GM18951 (cell line): ENCODE data around the gene RNF182.

Source experiments
- POLR2A ChIP-seq: IDR thresholded peaks from 4 replicates; pipeline ENCODE4 v1.6.1; 2011; ENCODE audit warnings: mild to moderate bottlenecking; ENCODE audit not compliant: insufficient read length, insufficient read depth; ENCODE audit errors: extremely low read depth
- in situ Hi-C: fragments of 300-500 bp; cut with MboI; formaldehyde crosslinking; loops from one replicate; pipeline ENCODE4 v1.12.0; 2022; ENCODE audit warnings: low sequenced_read_pairs, mixed read lengths, inconsistent platforms; ENCODE audit not compliant: unreplicated experiment

Gene RNF182

DNA sequence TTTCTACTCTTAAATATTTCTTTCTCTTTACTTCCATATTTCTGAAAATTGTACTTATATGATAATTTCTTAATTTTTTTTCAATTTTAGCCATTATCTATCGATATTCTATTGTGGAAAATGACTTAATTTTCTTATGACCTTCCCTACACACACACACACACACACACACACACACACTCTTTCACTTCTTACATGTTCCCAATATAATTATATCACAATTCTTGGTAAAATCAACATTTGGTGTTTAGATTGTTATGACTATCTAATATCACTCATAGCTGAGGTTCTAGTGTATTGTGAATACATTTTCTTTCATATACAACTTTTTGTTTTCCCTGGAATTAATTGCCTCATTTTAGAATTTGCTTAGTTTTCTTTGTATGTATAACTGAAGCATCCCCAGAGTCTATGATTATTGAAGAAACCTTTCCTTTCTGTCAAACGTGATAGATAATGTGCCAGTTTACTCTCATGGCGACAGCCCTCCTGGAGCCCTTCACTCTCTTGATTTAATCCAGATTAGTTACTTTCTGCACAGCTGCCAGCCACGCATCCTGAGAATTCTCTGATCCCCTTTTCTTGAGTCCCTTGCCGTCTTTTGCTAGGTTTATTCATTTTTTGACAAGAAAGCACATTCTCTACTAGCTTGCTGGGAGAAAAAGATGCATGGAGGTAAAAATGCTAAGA lies 63.4 kb downstream of the RNF182 start:
- in situ Hi-C loops: no loop called here
- no peak for TF ChIP-seq POLR2A

DNA sequence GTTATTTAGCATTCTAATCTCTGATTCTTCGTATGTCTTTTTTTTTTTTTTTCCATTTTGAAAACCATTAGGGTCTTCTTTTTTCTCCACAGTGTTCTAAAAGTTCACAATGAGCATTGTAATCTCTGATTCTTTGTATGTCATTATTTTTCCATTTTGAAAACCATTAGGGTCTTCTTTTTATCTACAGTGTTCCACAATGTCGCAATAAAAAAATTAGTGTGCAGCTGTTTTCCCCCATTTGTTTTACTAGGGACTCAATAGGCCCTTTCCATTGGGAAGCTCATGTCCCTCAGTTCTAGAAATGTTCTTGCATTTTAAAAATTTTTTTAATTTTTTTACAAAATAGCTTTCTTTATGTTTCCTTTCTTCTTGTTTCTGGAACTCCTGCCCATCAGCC lies 64.2 kb downstream of the RNF182 start:
- in situ Hi-C loops: no loop called here
- no peak for TF ChIP-seq POLR2A

DNA sequence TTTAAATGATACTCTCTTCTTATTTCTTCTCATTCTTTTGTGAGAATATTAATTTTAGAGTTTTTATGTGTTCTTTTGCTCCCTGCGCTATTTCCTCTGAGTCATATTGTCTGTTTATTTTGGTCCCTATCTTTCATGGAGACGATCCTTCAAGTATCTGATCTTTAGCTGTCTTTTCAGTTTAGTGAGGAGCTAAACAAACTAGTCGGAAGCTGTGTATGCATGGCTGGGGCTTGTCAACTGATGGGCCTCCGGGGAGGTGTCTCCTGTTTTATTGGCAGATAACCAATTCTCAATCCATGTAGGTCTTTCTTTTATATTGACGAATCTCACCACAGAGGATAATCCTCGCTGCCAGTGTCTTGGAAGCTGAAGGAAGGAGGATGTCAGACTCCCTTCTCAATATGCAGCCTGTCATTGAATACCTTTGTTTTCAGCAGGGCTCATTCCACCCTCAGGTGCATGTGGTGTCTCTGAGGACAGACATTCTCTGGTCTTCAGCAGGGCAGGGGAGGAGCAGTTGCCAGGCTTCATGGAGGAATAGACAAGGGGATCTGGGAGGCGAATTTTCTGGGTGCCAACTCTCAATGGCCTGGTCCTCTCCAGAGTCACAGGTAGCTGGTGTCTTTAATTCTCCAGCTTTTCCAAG lies 64.9 kb downstream of the RNF182 start:
- TF ChIP-seq POLR2A: no peak
- in situ Hi-C loops: no loop called here

DNA sequence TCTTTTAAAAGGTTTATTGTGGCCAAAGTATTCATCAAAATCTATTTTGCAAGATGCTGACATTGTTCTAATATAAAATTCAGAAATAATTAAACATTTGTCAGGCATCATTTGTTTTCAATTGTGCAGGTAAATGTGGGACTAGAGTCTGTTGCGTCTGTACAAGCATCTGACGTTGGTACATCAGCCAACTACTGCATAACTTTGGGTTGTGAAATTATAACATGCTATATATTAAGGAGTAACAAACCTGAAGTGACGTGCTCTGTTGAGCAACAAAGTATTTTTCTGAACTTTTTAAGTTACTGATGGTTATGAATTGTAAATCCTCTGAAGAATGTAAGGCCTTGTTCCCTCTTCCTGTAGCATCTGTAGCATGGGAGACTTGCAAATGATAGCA lies 66.0 kb downstream of the RNF182 start:
- in situ Hi-C loops: no loop called here
- TF ChIP-seq POLR2A: no peak

DNA sequence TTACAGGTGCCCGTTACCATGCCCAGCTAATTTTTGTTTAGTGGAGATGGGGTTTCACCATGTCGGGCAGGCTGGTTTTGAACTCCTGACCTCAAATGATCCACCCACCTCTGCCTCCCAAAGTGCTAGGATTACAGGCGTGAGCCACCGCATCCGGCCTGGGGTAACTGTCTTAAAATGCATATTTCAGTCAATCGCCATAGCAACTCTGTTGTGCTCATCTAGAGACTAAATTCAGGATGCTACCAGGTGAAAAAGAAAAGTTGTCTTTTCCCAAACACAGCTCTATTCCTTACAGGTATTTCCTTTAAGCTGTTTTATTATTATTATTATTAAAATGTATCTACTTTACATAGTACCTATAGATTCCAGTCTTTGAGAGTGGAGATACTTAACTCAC lies 66.6 kb downstream of the RNF182 start:
- in situ Hi-C loops: no loop called here
- no peak for TF ChIP-seq POLR2A

DNA sequence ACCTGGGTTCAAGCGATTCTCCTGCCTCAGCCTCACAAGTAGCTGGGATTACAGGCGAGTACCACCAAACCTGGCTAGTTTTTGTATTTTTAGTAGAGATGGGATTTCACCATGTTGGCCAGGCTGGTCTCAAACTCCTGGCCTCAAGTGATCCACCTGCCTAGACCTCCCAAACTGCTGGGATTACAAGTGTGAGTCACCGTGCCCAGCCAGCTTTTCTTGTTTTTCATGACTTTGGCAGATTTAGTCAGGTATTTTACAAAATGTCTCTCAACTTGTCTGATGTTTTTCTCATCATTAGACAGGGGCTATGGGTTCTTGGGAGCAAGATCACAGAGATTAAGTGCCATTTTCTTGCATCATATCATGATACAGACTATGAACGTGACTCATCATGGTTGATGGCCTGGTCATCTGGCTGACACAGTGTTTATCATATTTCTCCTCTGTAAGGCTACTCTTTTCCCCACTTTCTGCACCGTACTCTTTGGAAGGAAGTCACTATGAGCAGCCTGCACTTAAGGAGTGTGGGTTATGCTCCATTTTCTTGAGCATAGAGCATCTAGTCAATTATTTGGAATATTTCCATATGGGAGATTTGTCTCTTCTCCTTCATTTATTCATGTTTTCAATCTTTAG lies 67.8 kb downstream of the RNF182 start:
- in situ Hi-C loops: no loop called here
- no peak for TF ChIP-seq POLR2A

DNA sequence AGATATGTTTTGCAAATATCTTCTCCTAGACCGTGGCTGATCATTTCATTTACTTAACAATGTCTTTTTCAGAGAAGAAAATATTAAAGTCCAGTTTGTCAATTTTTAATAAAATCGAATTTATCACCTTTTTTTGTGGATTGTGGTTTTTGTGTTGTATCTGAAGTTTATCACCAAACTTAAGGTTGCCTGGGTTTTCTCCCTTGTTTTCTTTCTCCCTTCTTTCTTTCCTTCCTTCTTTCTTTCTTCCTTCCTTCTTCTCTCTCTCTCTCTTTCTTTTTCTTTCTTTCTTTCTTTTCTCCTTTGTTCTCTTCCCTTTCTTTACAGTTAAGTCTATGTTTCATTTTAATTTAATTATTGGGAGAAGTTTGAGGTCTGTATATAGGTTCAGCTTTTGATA lies 68.7 kb downstream of the RNF182 start:
- in situ Hi-C loops: no loop called here

DNA sequence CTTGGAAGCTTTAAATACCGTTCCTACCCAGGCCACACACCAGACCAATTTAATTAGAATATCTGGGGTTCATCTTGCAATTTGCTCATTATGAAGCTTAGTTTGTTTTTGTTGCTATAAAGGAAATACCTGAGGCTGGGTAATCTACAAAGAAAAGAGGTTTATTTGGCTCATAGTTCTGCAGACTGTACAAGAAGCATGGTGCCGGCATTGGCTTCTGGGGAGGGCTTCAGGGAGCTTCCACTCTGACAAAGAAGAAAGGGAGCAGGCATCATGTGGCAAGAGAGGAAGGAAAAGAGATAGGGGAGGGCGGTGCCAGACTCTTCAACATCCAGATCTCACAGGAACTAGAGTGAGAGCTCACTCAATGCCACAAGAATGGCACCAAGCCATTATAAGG lies 73.6 kb downstream of the RNF182 start:
- TF ChIP-seq POLR2A: no peak
- in situ Hi-C loops: no loop called here

More for the DNA sequence above, 68.7 kb downstream of the RNF182 start:
- TF ChIP-seq POLR2A: no peak

DNA sequence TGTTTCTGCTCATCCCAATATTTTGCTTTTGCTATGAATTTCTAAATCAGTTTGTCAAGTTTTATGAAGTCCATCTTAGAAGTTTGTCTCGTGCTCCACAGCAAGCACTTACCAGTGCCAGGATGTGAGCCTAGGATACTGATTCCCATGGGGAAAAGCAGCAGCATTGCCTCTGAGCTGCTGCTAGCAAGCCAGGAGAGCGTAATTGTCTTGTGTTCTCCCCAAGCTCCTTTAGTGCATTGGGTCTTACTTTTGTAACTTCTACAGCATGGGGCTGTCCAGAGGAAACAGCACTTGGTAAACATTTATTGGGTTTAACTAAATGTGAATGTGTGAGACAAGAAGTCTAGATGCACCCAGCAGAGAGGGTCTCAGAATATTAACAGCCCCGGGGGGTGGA lies 76.1 kb downstream of the RNF182 start:
- no peak for TF ChIP-seq POLR2A
- in situ Hi-C loops: no loop called here

DNA sequence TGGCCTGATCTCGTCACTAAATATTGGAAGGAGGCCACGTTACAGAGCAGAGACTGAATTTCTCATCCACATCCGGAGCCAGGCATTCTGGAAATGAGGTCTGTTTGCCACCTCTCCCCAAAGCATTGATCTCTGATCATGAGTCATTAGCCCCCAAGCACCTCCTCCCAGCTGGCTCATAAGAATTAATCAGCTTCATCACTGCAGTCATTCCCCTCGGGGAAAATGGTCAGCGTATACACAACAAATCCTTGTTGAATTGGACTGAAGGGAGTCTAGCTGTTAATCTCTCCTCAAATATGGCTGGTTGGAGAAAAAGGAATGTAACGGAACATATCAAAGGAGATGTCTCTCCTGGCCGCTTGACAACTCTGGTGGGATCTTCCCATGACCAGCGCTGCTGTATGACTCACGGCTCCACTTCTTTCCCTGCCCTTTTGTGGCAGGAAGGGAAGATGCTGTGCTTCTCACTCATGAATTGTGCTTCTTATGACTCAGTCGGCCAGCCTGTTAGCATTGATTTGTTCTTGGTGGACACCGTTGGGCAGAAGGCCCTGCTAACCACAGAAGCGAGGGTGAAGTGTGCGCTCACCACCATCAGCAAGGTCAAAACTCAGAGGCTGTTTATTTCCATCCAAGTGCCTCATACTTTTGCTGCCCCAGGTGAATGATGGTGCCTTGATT lies 76.7 kb downstream of the RNF182 start:
- no peak for TF ChIP-seq POLR2A
- in situ Hi-C loops: no loop called here

DNA sequence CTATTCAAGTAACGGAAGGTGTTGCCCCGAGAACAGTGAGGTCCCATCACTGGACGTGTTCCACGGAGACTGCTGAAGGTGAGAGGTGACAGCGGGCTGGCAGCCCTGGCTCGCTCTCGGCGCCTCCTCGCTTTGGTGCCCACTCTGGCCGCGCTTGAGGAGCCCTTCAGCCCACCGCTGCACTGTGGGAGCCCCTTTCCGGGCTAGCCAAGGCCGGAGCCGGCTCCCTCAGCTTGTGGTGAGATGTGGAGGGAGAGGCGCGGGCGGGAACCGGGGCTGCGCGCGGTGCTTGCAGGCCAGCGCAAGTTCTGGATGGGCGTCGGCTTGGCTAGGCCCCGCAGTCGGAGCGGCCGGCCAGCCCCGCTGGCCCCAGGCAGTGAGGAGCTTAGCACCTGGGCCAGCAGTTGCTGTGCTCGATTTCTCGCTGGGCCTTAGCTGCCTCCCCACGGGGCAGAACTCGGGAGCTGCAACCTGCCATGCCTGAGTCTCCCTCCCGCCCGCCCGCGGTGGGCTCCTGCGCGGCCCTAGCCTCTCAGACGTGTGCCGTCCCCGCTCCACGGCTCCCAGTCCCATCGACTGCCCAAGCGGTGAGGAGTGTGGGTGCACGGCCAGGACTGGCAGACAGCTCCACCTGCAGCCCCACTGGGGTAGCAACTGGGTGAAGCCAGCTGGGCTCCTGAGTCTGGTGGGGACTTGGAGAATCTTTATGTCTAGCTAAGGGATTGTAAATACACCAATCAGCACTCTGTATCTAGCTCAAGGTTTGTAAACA lies 77.6 kb downstream of the RNF182 start:
- TF ChIP-seq POLR2A: no peak
- in situ Hi-C loops: no loop called here

DNA sequence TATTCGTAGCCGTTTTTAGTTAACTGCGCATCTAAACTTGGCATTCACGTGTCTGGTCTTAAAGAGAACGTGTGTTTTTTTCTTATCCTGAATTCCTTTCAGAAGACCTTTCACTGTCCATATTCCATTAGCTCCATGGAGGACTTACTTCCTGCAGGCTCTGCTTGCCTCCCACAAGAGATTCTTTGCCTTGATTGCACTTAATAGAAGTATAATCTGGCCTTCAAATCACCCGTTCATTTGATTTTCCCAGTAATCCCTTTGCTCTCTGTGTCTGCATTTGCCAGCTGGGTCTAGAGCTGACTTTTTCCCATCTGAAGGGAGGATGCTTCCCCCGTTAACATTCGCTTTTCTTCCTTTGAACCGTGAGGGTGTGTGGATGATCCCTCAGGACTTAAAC lies 79.5 kb downstream of the RNF182 start:
- in situ Hi-C loops: no loop called here
- TF ChIP-seq POLR2A: no peak

DNA sequence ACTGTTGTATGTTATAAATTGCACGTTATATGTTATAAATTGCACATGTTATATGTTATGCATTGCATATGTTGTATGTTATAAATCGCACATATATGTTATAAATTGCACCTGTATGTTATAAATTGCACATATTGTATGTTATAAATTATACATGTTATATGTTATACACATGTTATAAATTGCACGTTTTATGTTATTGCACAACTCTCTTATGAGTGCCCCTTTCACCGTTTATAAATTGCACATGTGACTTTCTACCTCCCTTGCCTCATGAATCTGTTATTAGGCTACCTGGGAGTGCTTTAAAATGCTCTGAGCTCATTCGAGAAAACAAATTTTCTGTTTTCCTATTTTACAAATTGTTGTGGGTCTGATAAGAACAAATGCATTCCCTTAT lies 84.1 kb downstream of the RNF182 start:
- TF ChIP-seq POLR2A: no peak
- in situ Hi-C loops: no loop called here
